Thoracic aorta (tissue), 2 donors: ENCODE measurements around the gene MUC22. TPM values are rescaled to one million over a fixed set of nuclear protein-coding genes. Genes with fewer than 3 reads are reported as not detected.
A peak's percentile ranks its signal among the peaks of the same experiment; 100 is the strongest.

Source experiments
- ATAC-seq: fragments of 150-250 bp; one replicate; pipeline ENCODE4 v1.8.0; 2017; ENCODE audit warnings: low read depth; ENCODE audit not compliant: insufficient number of reproducible peaks, low FRiP score
- DNase-seq: peaks from one replicate; pipeline ENCODE4 v3.0.0-alpha.2; 2020; ENCODE audit warnings: low spot score
- H3K27ac ChIP-seq, 2 donors: fragments of 200-600 bp; sonication (generic); 1 replicate in 1 of 2; 2 replicates in 1 of 2; pipeline ENCODE4 v1.5.1; 2016; ENCODE audit warnings: mild to moderate bottlenecking in 2 of 2, moderate library complexity in 2 of 2
- H3K27me3 ChIP-seq: fragments of 200-600 bp; sonication (generic); replicated peaks from 2 replicates; pipeline ENCODE4 v1.6.0; 2016; ENCODE audit warnings: mild to moderate bottlenecking; ENCODE audit not compliant: insufficient read depth
- H3K36me3 ChIP-seq: fragments of 200-600 bp; sonication (generic); one replicate; pipeline ENCODE4 v1.5.1; 2016
- H3K4me1 ChIP-seq, 2 donors: fragments of 200-600 bp; sonication (generic); 1 replicate in 1 of 2; 2 replicates in 1 of 2; pipeline versions ENCODE4 v1.5.1 to v1.6.0; 2016; ENCODE audit warnings: low read depth in 2 of 2, mild to moderate bottlenecking in 1 of 2; ENCODE audit not compliant: control insufficient read depth in 1 of 2
- H3K4me3 ChIP-seq: fragments of 200-600 bp; sonication (generic); 2 replicates; pipeline ENCODE4 v1.5.1; 2016; ENCODE audit warnings: mild to moderate bottlenecking
- H3K9me3 ChIP-seq: fragments of 200-600 bp; sonication (generic); 2 replicates; pipeline ENCODE4 v1.5.1; 2016
- CTCF ChIP-seq: fragments of 200-600 bp; sonication (generic); IDR thresholded peaks from one replicate; pipeline ENCODE4 v1.5.1; 2019; ENCODE audit warnings: antibody characterized with exemption
- total RNA-seq, 2 donors: library from RNA; depleted of rRNA; stranded (reverse); fragments of >200 nt; gene quantifications; one replicate each; pipeline versions ENCODE4 v1.1.0 to v1.2.3, GENCODE V29; 2016

Gene MUC22
- total RNA-seq, 2 donors from 2014 or later: not detected

- DNase-seq: no peak
- H3K4me1 ChIP-seq: peaks cover 0 to 6% of the 10 kb centered on the region in 2 donors
- no peak for TF ChIP-seq CTCF
Measured at GRCh38 chr6:30979141-30979540, 31.1 kb upstream of the MUC22 start.

GRCh38 chr6:30979690-30980089 lies 30.6 kb upstream of the MUC22 start:
- Histone ChIP-seq H3K27me3 (no peaks in the 10 kb centered on the region), H3K27ac (no peak overlapping the region), H3K4me3 (no peak overlapping the region), H3K4me1 (peaks cover 0 to 6% of the 10 kb centered on the region in 2 donors), H3K36me3 (no peaks in the 10 kb centered on the region), H3K9me3 (no peaks in the 10 kb centered on the region)
- no peak for ATAC-seq
- no peak for DNase-seq
- TF ChIP-seq CTCF: no peak

More at GRCh38 chr6:30979141-30979540, 31.1 kb upstream of the MUC22 start:
- Histone ChIP-seq H3K27me3 (no peaks in the 10 kb centered on the region), H3K9me3 (no peaks in the 10 kb centered on the region), H3K4me3 (no peak overlapping the region), H3K36me3 (no peaks in the 10 kb centered on the region), H3K27ac (no peak overlapping the region)
- ATAC-seq: no peak

GRCh38 chr6:30981942-30982772 lies 28.1 kb upstream of the MUC22 start:
- no peak for ATAC-seq
- H3K36me3 ChIP-seq: no peaks in the 10 kb centered on the region
- DNase-seq: no peak
- H3K27ac ChIP-seq: no peak overlapping the region
- no peaks in the 10 kb centered on the region for H3K9me3 ChIP-seq
- peak overlapping the region; percentile 55 for H3K4me3 ChIP-seq
- no peak for TF ChIP-seq CTCF
- no peaks in the 10 kb centered on the region for H3K27me3 ChIP-seq
- H3K4me1 ChIP-seq: peaks cover 0 to 6% of the 10 kb centered on the region in 2 donors

GRCh38 chr6:30983439-30983838 lies 26.8 kb upstream of the MUC22 start, which contains the start of gene MUC21:
Gene MUC21 (plus strand): TSS chr6:30983718. CDS start chr6:30983959, 241 bp downstream.
- Histone ChIP-seq H3K27me3 (no peaks in the 10 kb centered on the region), H3K4me3 (no peak within 1 kb of the TSS), H3K27ac (no peak within 1 kb of the TSS), H3K4me1 (peaks cover 0 to 6% of the 10 kb centered on the region in 2 donors), H3K36me3 (no peaks in the 10 kb centered on the region), H3K9me3 (no peaks in the 10 kb centered on the region)
- TF ChIP-seq CTCF: no peak
- no peak for DNase-seq
- ATAC-seq: no peak

DNA sequence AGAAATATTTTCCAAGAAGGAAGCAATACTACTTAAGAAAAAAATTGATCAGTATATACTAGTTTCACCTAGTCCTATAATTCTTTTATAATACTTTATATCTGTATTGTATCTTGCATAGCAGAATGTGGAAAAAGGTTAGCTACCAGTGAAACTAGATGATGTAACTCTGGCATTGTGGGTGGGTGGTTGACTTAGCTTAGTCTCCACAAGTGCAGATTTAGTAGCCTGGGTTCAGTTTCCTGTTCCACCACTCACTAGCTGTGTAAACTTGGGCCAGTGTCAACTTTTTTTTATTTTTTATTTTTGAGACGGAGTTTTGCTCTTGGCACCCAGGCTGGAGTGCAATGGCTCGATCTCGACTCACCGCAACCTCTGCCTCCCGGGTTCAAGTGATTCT lies 24.8 kb upstream of the MUC22 start:
- no peak overlapping the region for H3K4me3 ChIP-seq
- no peaks in the 10 kb centered on the region for H3K27me3 ChIP-seq
- no peak for DNase-seq

More for the DNA sequence above, 24.8 kb upstream of the MUC22 start:
- H3K36me3 ChIP-seq: no peaks in the 10 kb centered on the region
- ATAC-seq: no peak
- no peak for TF ChIP-seq CTCF
- H3K9me3 ChIP-seq: no peaks in the 10 kb centered on the region
- H3K4me1 ChIP-seq: peaks cover 0 to 6% of the 10 kb centered on the region in 2 donors
- no peak overlapping the region for H3K27ac ChIP-seq
